Measurements from ENCODE around the gene ARHGEF19.
"Not testable (repeated sequence)": the region's sequence is repeated elsewhere in the genome, so short reads cannot be mapped to it uniquely, and the experiment has no call there.

DNA sequence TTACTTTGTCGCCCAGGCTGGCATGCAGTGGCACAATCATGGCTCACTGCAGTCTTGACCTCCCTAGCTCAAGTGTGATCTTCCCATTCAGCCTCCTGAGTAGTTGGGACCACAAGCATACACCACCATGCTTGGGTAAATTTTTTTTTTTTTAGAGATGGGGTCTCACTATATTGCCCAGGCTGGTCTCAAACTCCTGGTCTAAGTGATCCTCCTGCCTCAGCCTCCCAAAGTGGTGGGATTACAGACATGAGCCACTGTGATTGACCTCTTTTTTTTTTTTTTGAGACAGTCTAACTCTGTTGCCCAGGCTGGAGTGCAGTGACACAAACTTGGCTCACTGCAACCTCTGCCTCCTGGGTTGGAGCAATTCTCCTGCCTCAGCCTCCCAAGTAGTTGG, 33.8 kb upstream of the ARHGEF19 start:
- not testable (repeated sequence) for TF ChIP-seq TCF12 (IDR thresholded peaks at IDR 0.05); TCF12 (CRISPR knock-in tag; IDR thresholded peaks at IDR 0.05); ETV6 (CRISPR knock-in tag; conservative IDR thresholded peaks at IDR 0.05); ZNF652 (CRISPR knock-in tag; IDR thresholded peaks at IDR 0.05; ENCODE audit: borderline replicate concordance, low read depth); CCAR2 (optimal IDR thresholded peaks at IDR 0.05; ENCODE audit: low read depth, low read length); MAX (IDR thresholded peaks at IDR 0.05); CTCF (CRISPR knock-in tag; IDR thresholded peaks at IDR 0.05); FOSL2 (CRISPR knock-in tag; IDR thresholded peaks at IDR 0.05); ATF1 (CRISPR knock-in tag; IDR thresholded peaks at IDR 0.05); NFYC (CRISPR knock-in tag; IDR thresholded peaks at IDR 0.05); ZNF788 (CRISPR knock-in tag; IDR thresholded peaks at IDR 0.05; ENCODE audit: borderline replicate concordance); KAT8 (CRISPR knock-in tag; IDR thresholded peaks at IDR 0.05); HMG20A (CRISPR knock-in tag; IDR thresholded peaks at IDR 0.05; ENCODE audit: borderline replicate concordance)
- TF ChIP-seq, protein P1, sequence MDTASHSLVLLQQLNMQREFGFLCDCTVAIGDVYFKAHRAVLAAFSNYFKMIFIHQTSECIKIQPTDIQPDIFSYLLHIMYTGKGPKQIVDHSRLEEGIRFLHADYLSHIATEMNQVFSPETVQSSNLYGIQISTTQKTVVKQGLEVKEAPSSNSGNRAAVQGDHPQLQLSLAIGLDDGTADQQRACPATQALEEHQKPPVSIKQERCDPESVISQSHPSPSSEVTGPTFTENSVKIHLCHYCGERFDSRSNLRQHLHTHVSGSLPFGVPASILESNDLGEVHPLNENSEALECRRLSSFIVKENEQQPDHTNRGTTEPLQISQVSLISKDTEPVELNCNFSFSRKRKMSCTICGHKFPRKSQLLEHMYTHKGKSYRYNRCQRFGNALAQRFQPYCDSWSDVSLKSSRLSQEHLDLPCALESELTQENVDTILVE (CRISPR knock-in tag; IDR thresholded peaks at IDR 0.05) = not testable (repeated sequence)
- TF ChIP-seq, protein P2, sequence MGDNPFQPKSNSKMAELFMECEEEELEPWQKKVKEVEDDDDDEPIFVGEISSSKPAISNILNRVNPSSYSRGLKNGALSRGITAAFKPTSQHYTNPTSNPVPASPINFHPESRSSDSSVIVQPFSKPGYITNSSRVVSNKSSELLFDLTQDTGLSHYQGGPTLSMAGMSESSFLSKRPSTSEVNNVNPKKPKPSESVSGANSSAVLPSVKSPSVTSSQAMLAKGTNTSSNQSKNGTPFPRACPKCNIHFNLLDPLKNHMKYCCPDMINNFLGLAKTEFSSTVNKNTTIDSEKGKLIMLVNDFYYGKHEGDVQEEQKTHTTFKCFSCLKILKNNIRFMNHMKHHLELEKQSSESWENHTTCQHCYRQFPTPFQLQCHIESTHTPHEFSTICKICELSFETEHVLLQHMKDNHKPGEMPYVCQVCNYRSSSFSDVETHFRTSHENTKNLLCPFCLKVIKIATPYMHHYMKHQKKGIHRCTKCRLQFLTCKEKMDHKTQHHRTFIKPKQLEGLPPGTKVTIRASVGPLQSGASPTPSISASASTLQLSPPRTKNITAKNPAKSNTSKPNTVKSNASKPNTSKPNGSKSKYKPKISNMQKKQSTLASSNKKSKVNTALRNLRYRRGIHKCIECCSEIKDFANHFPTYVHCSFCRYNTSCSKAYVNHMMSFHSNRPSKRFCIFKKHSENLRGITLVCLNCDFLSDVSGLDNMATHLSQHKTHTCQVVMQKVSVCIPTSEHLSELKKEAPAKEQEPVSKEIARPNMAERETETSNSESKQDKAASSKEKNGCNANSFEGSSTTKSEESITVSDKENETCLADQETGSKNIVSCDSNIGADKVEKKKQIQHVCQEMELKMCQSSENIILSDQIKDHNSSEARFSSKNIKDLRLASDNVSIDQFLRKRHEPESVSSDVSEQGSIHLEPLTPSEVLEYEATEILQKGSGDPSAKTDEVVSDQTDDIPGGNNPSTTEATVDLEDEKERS (CRISPR knock-in tag; IDR thresholded peaks at IDR 0.05) = not testable (repeated sequence)

All from HepG2 (cell line).